GM19395 (cell line): ENCODE results near the gene CMSS1.

Source experiments
- ATAC-seq: cut with Tn5 transposase; IDR thresholded peaks from one replicate; pipeline ENCODE4 v1.9.1; 2021; ENCODE audit warnings: mild to moderate bottlenecking, moderate library complexity; ENCODE audit not compliant: unreplicated experiment

The CMSS1 gene

GRCh38 chr3:99954914-99955644 lies 137.4 kb downstream of the CMSS1 start:
- ATAC-seq, result no peak

GRCh38 chr3:99955773-99956562 lies 138.3 kb downstream of the CMSS1 start:
- ATAC-seq, result no peak

DNA sequence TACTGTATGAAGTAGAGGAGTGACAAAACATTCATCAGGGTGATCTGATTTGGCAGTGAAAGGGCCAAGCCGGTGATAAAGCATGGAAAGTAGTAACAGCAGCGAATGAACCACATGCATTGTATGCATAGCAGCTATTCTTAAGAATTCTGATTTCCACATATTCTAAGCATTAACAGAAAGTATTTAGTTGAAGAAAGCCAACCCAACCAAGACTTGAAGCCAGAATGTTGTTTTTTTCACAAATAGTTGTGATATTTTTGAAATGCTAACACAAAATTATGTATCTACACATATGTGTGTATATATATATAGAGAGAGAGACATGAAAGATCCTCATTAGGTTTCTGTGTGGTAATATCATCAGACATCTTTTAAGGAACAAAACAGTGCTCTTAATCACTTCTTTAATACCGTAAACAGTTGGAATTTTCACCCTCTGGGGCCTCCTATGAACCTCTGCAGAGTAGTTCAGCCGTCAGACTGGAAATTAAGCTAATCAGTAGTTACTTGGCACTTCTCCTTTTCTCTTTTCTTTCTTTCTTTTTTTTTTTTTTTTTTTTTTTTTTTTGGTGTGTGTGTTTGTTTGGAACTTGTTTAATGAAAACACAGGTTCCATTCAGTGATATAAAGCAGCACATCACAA lies 139.6 kb downstream of the CMSS1 start:
- ATAC-seq, result no peak

- no peak for ATAC-seq
These were observed 140.7 kb downstream of the CMSS1 start for GRCh38 chr3:99958222-99958912.

GRCh38 chr3:99960123-99960878 lies 142.6 kb downstream of the CMSS1 start:
- no peak for ATAC-seq

DNA sequence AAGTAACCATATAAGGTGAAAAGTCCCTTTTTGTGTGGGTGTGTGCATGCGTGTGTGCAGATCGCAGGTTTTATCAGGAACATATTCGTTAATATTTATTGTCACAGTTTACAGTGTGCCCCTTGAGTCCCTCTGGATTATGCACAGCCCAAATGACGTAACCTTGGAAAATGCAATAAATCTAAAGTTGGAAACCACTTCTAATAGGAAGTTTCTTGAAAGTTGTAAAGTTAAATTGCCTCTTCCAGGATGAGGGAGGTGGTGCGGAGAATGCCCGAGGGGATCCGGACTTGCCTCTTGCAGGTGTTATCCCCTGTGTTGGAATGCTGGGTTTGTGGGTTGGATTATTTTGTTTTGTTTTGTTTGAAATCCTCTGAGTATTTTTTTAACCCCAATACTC lies 143.3 kb downstream of the CMSS1 start:
- ATAC-seq, result no peak

- ATAC-seq, result no peak
These were observed 144.3 kb downstream of the CMSS1 start for GRCh38 chr3:99961756-99962515.

- ATAC-seq, result no peak
These were observed 145.0 kb downstream of the CMSS1 start for GRCh38 chr3:99962703-99963102.

DNA sequence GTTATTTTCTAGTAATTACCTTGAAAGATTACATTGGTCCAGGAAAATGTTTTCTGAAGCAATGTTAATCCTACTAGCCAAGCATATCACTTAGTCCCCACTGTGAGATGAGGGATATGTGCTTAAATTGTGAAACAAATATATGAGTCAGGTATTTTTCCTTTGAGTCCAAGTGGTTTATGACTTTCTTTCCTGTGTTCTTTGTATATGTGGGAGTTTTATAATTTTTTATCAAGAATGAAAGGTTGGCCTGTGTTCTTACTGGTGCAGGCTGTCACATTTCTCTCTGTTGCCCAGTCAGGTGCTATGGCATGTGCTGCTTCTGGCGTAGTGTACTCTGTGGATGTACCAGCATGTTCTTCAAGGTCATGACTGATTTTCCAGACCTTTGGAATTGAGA lies 147.4 kb downstream of the CMSS1 start:
- no peak for ATAC-seq

GRCh38 chr3:99965681-99966408 lies 148.2 kb downstream of the CMSS1 start:
- no peak for ATAC-seq

DNA sequence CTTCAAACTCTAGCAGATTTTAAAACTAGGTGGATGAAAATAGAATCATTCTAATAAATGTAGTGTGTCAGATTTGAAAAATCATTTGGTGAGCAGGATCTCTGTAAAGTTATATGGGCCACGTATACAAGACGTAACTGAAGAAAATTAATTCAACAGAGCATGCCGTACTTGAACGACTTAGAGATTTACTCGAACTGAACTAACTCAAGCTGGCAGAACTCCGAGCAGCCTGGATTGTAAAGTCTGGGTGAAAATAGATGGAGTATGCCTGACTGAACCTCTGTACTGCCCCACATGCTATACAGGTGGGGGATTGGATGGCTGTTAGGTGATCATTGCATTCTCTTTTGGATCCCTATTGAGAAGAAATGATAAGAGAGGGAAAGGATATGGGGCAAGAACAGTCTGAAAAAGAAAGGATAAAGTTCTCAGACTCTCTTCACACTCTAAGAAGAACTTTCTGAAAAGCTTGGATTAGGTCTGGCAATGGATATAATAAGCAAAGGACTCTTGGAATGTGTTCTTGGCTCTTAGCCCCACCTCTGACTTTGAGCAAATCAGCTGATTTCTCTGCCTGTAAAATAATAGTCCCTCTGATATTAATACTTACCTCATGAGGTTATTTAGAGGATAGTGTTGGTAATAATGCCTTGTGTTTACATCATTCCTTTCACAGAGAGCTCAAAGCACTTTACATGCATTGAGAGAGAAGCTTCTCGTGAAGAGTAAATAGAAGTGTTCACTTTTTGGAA lies 149.2 kb downstream of the CMSS1 start:
- ATAC-seq, result no peak

- ATAC-seq, result no peak
These were observed 150.1 kb downstream of the CMSS1 start for GRCh38 chr3:99967796-99968195.

DNA sequence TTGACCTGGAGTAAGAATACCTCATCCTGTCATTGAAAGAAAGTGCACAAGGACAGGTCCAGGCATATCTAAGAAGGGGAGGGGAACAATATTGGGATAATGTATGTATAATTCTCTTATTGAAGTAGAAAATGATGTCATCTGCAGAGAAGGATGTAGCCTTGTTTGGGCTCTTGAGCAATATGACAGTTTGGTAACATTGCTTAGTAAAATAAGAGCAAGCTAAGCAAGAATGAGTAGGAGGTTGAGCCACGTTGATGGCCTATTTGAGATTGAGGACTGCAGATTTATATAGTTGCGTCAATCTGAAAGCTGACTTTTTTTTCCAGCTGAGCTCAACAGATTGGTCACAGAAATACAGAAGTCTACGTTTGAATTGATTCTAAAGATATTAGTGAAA lies 151.5 kb downstream of the CMSS1 start:
- no peak for ATAC-seq

DNA sequence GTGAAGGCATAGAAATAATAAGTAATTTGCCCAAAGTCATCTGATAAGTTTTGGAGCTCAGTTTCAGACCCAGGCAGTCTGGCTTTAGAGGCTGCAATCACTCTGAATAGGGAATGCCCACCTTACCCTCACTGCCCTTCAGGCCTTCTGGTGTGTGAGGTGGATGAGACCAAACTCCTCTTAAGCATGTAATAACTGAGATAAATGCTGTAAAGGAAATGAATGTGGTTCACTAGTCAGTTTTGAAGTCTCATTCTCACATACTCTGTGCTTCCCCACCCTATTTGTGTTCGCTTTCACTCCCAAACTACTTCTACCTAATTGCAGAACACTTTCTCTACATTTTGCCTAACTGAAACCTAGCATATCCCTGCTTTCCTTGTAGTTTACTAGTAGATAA lies 152.5 kb downstream of the CMSS1 start:
- peak; percentile 98 for ATAC-seq

- ATAC-seq, result no peak
These were observed 154.1 kb downstream of the CMSS1 start for GRCh38 chr3:99971761-99972160.

- no peak for ATAC-seq
These were observed 154.9 kb downstream of the CMSS1 start for GRCh38 chr3:99972380-99973104.

- ATAC-seq, result no peak
These were observed 157.3 kb downstream of the CMSS1 start for GRCh38 chr3:99974989-99975388.

GRCh38 chr3:99976584-99976983 lies 158.9 kb downstream of the CMSS1 start:
- ATAC-seq, result no peak
